GM21825 (cell line): Measurements from ENCODE around the gene ATP11C.
"Not testable (repeated sequence)": the region's sequence is repeated elsewhere in the genome, so short reads cannot be mapped to it uniquely, and the experiment has no call there.

ENCODE experiments used
- ATAC-seq: cut with Tn5 transposase; IDR thresholded peaks from one replicate; pipeline ENCODE4 v1.9.1; 2021; ENCODE audit warnings: mild to moderate bottlenecking, moderate library complexity; ENCODE audit not compliant: unreplicated experiment

Gene ATP11C

GRCh38 chrX:139736151-139736550, 196.7 kb downstream of the ATP11C start:
- ATAC-seq, result no peak

- ATAC-seq, result no peak
Measured at GRCh38 chrX:139734996-139735395, 197.9 kb downstream of the ATP11C start.

GRCh38 chrX:139725720-139726119, 207.1 kb downstream of the ATP11C start:
- peak; percentile 91 for ATAC-seq

- ATAC-seq, result no peak
Measured at GRCh38 chrX:139724626-139725025, 208.2 kb downstream of the ATP11C start.

- no peak for ATAC-seq
Measured at GRCh38 chrX:139720979-139721378, 211.9 kb downstream of the ATP11C start.

- ATAC-seq, result no peak
Measured at GRCh38 chrX:139720136-139720535, 212.7 kb downstream of the ATP11C start.

- no peak for ATAC-seq
Measured at GRCh38 chrX:139708067-139708466, 224.8 kb downstream of the ATP11C start, which contains the start of gene MCF2. TSS of gene MCF2 (minus strand) at chrX:139708167. CDS start at chrX:139651744, 56,423 bp downstream.

- no peak for ATAC-seq
Measured at GRCh38 chrX:139702658-139703057, 230.2 kb downstream of the ATP11C start.

- no peak for ATAC-seq
Measured at GRCh38 chrX:139692908-139693307, 239.9 kb downstream of the ATP11C start.

GRCh38 chrX:139692506-139692849, 240.4 kb downstream of the ATP11C start:
- ATAC-seq, result no peak

- no peak for ATAC-seq
Measured at GRCh38 chrX:139691843-139692505, 240.9 kb downstream of the ATP11C start.

- no peak for ATAC-seq
Measured at GRCh38 chrX:139691493-139691842, 241.4 kb downstream of the ATP11C start.

GRCh38 chrX:139685175-139685574, 247.7 kb downstream of the ATP11C start:
- ATAC-seq, result not testable (repeated sequence)

- no peak for ATAC-seq
Measured at GRCh38 chrX:139680356-139680755, 252.5 kb downstream of the ATP11C start.
